B cell (primary cell): ENCODE results near the gene MYH7.

ENCODE experiments used
- CTCF ChIP-seq: fragments of 200-600 bp; IDR thresholded peaks from one replicate; pipeline ENCODE4 v1.8.0; 2022; ENCODE audit warnings: antibody characterized with exemption, mild to moderate bottlenecking
- EZH2 ChIP-seq: IDR thresholded peaks from 2 replicates; pipeline ENCODE4 v1.6.1; 2012; ENCODE audit warnings: borderline replicate concordance, low read depth, mild to moderate bottlenecking, moderate library complexity, low read length; ENCODE audit not compliant: insufficient read depth, poor library complexity, severe bottlenecking

GRCh38 chr14:23416801-23417200 is 18.7 kb downstream of the MYH7 start:
- TF ChIP-seq EZH2 = no peak
- no peak for TF ChIP-seq CTCF
